ENCODE measurements around the gene CER1. TPM values are rescaled to one million over a fixed set of nuclear protein-coding genes. Genes with fewer than 3 reads are reported as not detected.

Gene CER1
- polyA plus RNA-seq, 1 donor from 2014 or later, result not detected

GRCh38 chr9:14731294-14731981 lies 8.9 kb upstream of the CER1 start:
- Histone ChIP-seq H3K9me2 (ENCODE audit: insufficient read depth, low read length) (no peaks in the 10 kb centered on the region), H3K36me3 (ENCODE audit: insufficient read depth, low read length) (no peaks in the 10 kb centered on the region), H3K27me3 (ENCODE audit: insufficient read depth, low read depth, low read length) (no peaks in the 10 kb centered on the region), H3K9ac (ENCODE audit: low read length) (no peak overlapping the region), H3K4me2 (ENCODE audit: low read length) (no peak overlapping the region), H3K79me2 (replicated peaks; ENCODE audit: insufficient read depth, low read length) (no peaks in the 10 kb centered on the region), H3K9me3 (ENCODE audit: low read length) (no peaks in the 10 kb centered on the region), H2AFZ (ENCODE audit: low read depth, low read length) (no peak overlapping the region), H4K20me1 (ENCODE audit: insufficient read depth) (no peaks in the 10 kb centered on the region), H3K4me3 (ENCODE audit: low read length) (no peak overlapping the region), H3F3A (ENCODE audit: insufficient read depth, low read length, poor library complexity, severe bottlenecking) (no peaks in the 10 kb centered on the region), H3K27ac (ENCODE audit: low read length) (no peak overlapping the region)
- TF ChIP-seq EP300 (conservative IDR thresholded peaks at IDR 0.05; ENCODE audit: poor library complexity, severe bottlenecking), result no peak
- no peak for TF ChIP-seq POLR2AphosphoS5 (IDR thresholded peaks at IDR 0.05)
- TF ChIP-seq RAD21 (conservative IDR thresholded peaks at IDR 0.05), result no peak
- TF ChIP-seq CTCF (IDR thresholded peaks at IDR 0.05; ENCODE audit: poor library complexity, severe bottlenecking), result no peak
- no peak for TF ChIP-seq REST (IDR thresholded peaks at IDR 0.05; ENCODE audit: borderline replicate concordance)
- no peak for TF ChIP-seq TAF1 (IDR thresholded peaks at IDR 0.05; ENCODE audit: low read depth)
- no peak for TF ChIP-seq MXI1 (conservative IDR thresholded peaks at IDR 0.05; ENCODE audit: poor library complexity, severe bottlenecking)
- no peak for TF ChIP-seq EZH2 (IDR thresholded peaks at IDR 0.05; ENCODE audit: borderline replicate concordance, insufficient read depth, low read length, poor library complexity, severe bottlenecking)
- TF ChIP-seq SMC3 (conservative IDR thresholded peaks at IDR 0.05; ENCODE audit: poor library complexity), result no peak

- no peak overlapping the region for H2AFZ ChIP-seq (ENCODE audit: low read depth, low read length)
- no peaks in the 10 kb centered on the region for H4K20me1 ChIP-seq (ENCODE audit: insufficient read depth)
- H3K27me3 ChIP-seq (ENCODE audit: insufficient read depth, low read depth, low read length), result no peaks in the 10 kb centered on the region
- no peak for TF ChIP-seq RAD21 (conservative IDR thresholded peaks at IDR 0.05)
- H3K9ac ChIP-seq (ENCODE audit: low read length), result no peak overlapping the region
- H3K9me2 ChIP-seq (ENCODE audit: insufficient read depth, low read length), result no peaks in the 10 kb centered on the region
- H3K27ac ChIP-seq (ENCODE audit: low read length), result no peak overlapping the region
- no peak overlapping the region for H3K4me3 ChIP-seq (ENCODE audit: low read length)
- H3K36me3 ChIP-seq (ENCODE audit: insufficient read depth, low read length), result no peaks in the 10 kb centered on the region
- H3K4me2 ChIP-seq (ENCODE audit: low read length), result no peak overlapping the region
- H3F3A ChIP-seq (ENCODE audit: insufficient read depth, low read length, poor library complexity, severe bottlenecking), result no peaks in the 10 kb centered on the region
- no peaks in the 10 kb centered on the region for H3K79me2 ChIP-seq (replicated peaks; ENCODE audit: insufficient read depth, low read length)
- no peaks in the 10 kb centered on the region for H3K9me3 ChIP-seq (ENCODE audit: low read length)
Observed at GRCh38 chr9:14730461-14730898, 7.9 kb upstream of the CER1 start.
